Right lobe of liver (tissue), 6 donors: ENCODE measurements around the gene PREX1. TPM values are rescaled to one million over a fixed set of nuclear protein-coding genes. Genes with fewer than 3 reads are reported as not detected.

Experiments used
- ATAC-seq, 4 donors: fragments of 200-7000 bp; cut with Tn5 transposase; one replicate each; pipeline ENCODE4 v1.9.1; 2020; ENCODE audit warnings: mild to moderate bottlenecking in 4 of 4, moderate library complexity in 4 of 4
- DNase-seq, 3 donors: peaks; one replicate each; pipeline ENCODE4 v3.0.0-alpha.2; 2020
- H3K27ac ChIP-seq, 3 donors: fragments of 200-600 bp; one replicate each; pipeline ENCODE4 v1.8.0; 2022
- H3K27me3 ChIP-seq, 2 donors: fragments of 200-600 bp; one replicate each; pipeline ENCODE4 v1.8.0; 2022
- H3K36me3 ChIP-seq, 4 donors: fragments of 200-600 bp; sonication (generic) in 1 of 4; one replicate each; pipeline versions ENCODE4 v1.5.1 to v1.8.0; 2017 to 2022; ENCODE audit warnings: control low read depth in 1 of 4
- H3K4me1 ChIP-seq, 4 donors: fragments of 200-600 bp; sonication (generic) in 1 of 4; one replicate each; pipeline versions ENCODE4 v1.5.1 to v1.8.0; 2017 to 2022; ENCODE audit warnings: control low read depth in 1 of 4
- H3K4me3 ChIP-seq, 3 donors: fragments of 200-600 bp; one replicate each; pipeline ENCODE4 v1.8.0; 2022
- H3K9me3 ChIP-seq, 4 donors: fragments of 200-600 bp; sonication (generic) in 1 of 4; one replicate each; pipeline versions ENCODE4 v1.5.1 to v1.8.0; 2017 to 2022; ENCODE audit warnings: control low read depth in 1 of 4
- POLR2A ChIP-seq: fragments of 450-650 bp; IDR thresholded peaks from one replicate; pipeline ENCODE4 v1.6.1; 2017; ENCODE audit warnings: antibody characterized with exemption, mild to moderate bottlenecking
- WGBS: methylation state at CpG from one replicate; pipeline ENCODE4 v1.1.6; 2018; ENCODE audit warnings: low coverage, low lambda C conversion rate; ENCODE audit not compliant: insufficient coverage; ENCODE audit errors: missing lambda C conversion rate; 5-methylcytosine and 5-hydroxymethylcytosine counted together
- intact Hi-C, 2 donors: fragments of 100-400 bp; cut with DNase I; formaldehyde crosslinking; loops; one replicate each; pipeline versions ENCODE4 v1.11.2 to v1.14.1; 2022
- total RNA-seq, 6 experiments: library from RNA; depleted of rRNA in 2 of 6; stranded (reverse); fragments of >200 nt in 2 of 6; fragmentation: NEBNext Ultra II Directional in 3 of 6; extraction: Animal tissue kit (Norgen Biotek cat#: 25700) in 3 of 6; gene quantifications; one replicate each; pipeline versions ENCODE4 v1.1.0 to v1.2.4, GENCODE V29; 2016 to 2023
- TF ChIP-seq, protein P1 (sequence below), 4 donors: fragments of 200-600 bp in 3 of 4; fragments of 450-650 bp in 1 of 4; IDR thresholded peaks; one replicate each; pipeline versions ENCODE4 v1.5.1 to v1.8.0; 2016 to 2022; ENCODE audit warnings: antibody characterized with exemption in 4 of 4, mild to moderate bottlenecking in 2 of 4
- donor health status: DM: no; HTN: yes; CAD: no.
- donor health status: DM: no; HTN: no; CAD: no.
- donor health status: DM: no; HTN: no; CAD: no.
- donor health status: DM: no; HTN: yes; CAD: no.
- donor health status: DM: no; HTN: yes; CAD: no.

PREX1 gene
- total RNA-seq, 6 experiments from 2014 or later, result 4.4 to 11.1 (median 8.7) TPM

DNA sequence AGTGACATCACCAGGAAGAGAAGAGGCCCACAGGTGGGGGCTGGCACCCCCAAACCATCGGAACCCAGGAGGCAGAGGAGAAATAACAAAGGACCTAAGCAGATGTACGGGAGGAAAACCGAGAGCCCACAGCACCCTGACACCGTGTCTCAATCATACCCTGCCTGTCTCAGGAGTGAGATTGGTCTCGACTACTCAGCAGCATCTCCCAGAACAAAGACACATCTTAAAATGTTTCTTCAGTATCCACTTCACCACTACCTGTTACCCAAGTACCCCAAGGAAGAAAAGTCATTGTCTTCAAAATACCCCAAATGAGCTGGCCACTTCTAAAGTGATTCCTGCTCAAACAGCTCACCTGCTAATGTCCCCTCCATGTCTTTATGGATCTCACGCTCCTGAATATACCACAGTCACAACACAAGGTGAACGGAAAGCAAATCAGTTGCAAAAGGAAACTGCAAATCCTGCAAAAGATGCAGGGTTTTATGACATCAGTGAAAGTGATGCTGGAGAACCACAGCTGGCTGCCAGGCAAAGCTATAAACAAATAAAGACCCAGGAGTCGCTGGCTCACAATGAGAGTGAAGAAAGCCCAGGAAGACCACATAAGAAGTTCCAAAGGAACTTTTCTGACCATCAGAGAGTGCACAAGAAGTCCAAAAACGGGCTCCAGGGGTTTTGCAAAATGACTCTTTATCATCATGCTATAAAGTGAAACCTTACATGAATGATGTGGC, 44.1 kb downstream of the PREX1 start:
- Histone ChIP-seq H3K27me3 (no peaks in the 10 kb centered on the region), H3K27ac (no peak overlapping the region), H3K9me3 (no peaks in the 10 kb centered on the region), H3K4me1 (no peaks in the 10 kb centered on the region), H3K36me3 (no peaks in the 10 kb centered on the region), H3K4me3 (no peak overlapping the region)
- DNase-seq (no peak), ATAC-seq (no peak)
- intact Hi-C loops, result no loop called here
- WGBS, result 68% methylated on average over 7 of the region's 9 CpGs
- TF ChIP-seq POLR2A, result no peak
- TF ChIP-seq, protein P1, sequence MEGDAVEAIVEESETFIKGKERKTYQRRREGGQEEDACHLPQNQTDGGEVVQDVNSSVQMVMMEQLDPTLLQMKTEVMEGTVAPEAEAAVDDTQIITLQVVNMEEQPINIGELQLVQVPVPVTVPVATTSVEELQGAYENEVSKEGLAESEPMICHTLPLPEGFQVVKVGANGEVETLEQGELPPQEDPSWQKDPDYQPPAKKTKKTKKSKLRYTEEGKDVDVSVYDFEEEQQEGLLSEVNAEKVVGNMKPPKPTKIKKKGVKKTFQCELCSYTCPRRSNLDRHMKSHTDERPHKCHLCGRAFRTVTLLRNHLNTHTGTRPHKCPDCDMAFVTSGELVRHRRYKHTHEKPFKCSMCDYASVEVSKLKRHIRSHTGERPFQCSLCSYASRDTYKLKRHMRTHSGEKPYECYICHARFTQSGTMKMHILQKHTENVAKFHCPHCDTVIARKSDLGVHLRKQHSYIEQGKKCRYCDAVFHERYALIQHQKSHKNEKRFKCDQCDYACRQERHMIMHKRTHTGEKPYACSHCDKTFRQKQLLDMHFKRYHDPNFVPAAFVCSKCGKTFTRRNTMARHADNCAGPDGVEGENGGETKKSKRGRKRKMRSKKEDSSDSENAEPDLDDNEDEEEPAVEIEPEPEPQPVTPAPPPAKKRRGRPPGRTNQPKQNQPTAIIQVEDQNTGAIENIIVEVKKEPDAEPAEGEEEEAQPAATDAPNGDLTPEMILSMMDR (IDR thresholded peaks at IDR 0.05), result no peak

DNA sequence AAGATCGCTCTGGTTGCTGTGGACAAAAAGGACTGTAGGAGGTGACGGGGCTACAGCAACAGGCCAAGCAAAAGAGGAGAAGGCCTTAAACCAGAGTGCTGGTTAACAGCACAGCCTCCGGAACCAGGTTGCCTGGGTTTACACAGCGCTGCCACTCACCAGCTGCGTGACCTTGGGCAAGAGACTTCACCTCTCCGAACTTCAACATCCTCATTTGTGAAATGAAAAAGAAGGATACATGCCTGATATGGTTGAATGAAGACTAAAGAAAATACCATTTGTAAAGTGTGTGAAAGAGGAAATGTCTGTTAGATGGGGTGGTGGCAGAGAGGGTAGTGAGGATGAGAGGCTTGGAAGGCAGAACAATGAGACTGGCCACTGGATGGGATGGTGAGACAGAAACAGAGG, 44.9 kb downstream of the PREX1 start:
- Histone ChIP-seq H3K27me3 (no peaks in the 10 kb centered on the region), H3K4me1 (no peaks in the 10 kb centered on the region), H3K4me3 (no peak overlapping the region), H3K36me3 (no peaks in the 10 kb centered on the region), H3K27ac (no peak overlapping the region), H3K9me3 (no peaks in the 10 kb centered on the region)
- TF ChIP-seq, protein P1 (IDR thresholded peaks at IDR 0.05), result no peak
- TF ChIP-seq POLR2A, result no peak
- intact Hi-C loops, result no loop called here
- ATAC-seq, result no peak
- no peak for DNase-seq
- 77% methylated on average over 6 of the region's 6 CpGs for WGBS

DNA sequence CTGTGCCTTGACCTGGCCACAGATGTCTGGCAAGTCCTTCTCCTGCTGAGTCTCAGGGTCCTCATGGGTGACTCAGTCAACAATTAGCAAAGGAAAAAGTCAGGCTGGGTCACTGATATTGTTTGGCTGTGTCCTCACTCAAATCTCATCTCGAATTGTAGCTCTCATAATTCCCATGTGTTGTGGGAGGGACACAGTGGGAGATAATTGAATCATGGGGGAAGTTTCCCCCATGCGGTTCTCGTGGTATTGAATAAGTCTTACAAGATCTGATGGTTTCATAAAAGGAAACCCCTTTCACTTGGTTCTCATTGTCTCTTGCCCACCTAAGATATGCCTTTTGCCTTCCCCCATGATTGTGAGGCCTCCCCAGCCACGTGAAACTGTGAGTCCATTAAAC, 45.7 kb downstream of the PREX1 start:
- H3K27me3 ChIP-seq, result no peaks in the 10 kb centered on the region
- intact Hi-C loops, result no loop called here
- DNase-seq (no peak), ATAC-seq (no peak)
- no peak overlapping the region for H3K4me3 ChIP-seq
- H3K27ac ChIP-seq, result no peak overlapping the region
- H3K36me3 ChIP-seq, result no peaks in the 10 kb centered on the region
- no peaks in the 10 kb centered on the region for H3K9me3 ChIP-seq
- TF ChIP-seq, protein P1 (IDR thresholded peaks at IDR 0.05), result no peak
- no peaks in the 10 kb centered on the region for H3K4me1 ChIP-seq
- WGBS, result 46% methylated on average over 4 of the region's 4 CpGs

DNA sequence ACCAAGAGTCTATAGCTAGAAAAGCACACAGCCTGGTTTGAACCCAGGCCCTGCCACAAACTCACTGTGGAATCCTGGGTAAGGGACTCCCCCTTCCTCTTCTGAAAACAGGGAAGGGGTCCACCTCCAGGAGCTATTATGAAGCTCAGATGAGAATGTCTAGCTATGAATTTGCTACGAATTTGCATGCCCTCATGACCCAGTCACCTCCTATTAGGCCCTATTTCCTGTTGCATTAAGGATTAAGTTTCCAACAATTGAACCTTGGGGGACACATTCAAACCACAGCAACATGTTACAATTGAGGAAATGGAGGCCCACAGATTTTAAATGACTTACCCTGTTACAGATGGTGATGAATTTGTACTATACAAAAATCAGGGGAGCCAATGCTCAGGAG, 46.2 kb downstream of the PREX1 start:
- intact Hi-C loops, result no loop called here
- TF ChIP-seq, protein P1 (IDR thresholded peaks at IDR 0.05), result no peak
- TF ChIP-seq POLR2A, result no peak
- no peaks in the 10 kb centered on the region for H3K4me1 ChIP-seq
- WGBS, result 40% methylated on average over 1 of the region's 1 CpG
- H3K9me3 ChIP-seq, result no peaks in the 10 kb centered on the region
- H3K4me3 ChIP-seq, result no peak overlapping the region
- no peaks in the 10 kb centered on the region for H3K36me3 ChIP-seq
- H3K27me3 ChIP-seq, result no peaks in the 10 kb centered on the region
- ATAC-seq (no peak), DNase-seq (no peak)
- no peak overlapping the region for H3K27ac ChIP-seq
